ENCODE measurements around the gene SCGB1D2. TPM values are rescaled to one million over a fixed set of nuclear protein-coding genes. Genes with fewer than 3 reads are reported as not detected.

SCGB1D2 gene
- total and polyA plus RNA-seq, 9 of the 15 experiments (the other 6 are each of a cell fraction or from before 2014, with no cell fraction given): not detected

GRCh38 chr11:62273789-62274275 lies 31.8 kb downstream of the SCGB1D2 start (continued):
- TF ChIP-seq ZNF766 (CRISPR knock-in tag; conservative IDR thresholded peaks at IDR 0.05): no peak
- TF ChIP-seq ZSCAN29 (IDR thresholded peaks at IDR 0.05): no peak
- no peak for TF ChIP-seq CREM (IDR thresholded peaks at IDR 0.05; ENCODE audit: low read depth)
- no peak for TF ChIP-seq MED1 (CRISPR knock-in tag; IDR thresholded peaks at IDR 0.05; ENCODE audit: borderline replicate concordance)
- TF ChIP-seq NR2C2 (CRISPR knock-in tag; IDR thresholded peaks at IDR 0.05): no peak
- peak; percentile 51; the same call in 1 of the 2 replicates for TF ChIP-seq NR2C2 (tag; IDR thresholded peaks at IDR 0.05)
- TF ChIP-seq YBX1 (IDR thresholded peaks at IDR 0.05): no peak
- TF ChIP-seq, protein P1, sequence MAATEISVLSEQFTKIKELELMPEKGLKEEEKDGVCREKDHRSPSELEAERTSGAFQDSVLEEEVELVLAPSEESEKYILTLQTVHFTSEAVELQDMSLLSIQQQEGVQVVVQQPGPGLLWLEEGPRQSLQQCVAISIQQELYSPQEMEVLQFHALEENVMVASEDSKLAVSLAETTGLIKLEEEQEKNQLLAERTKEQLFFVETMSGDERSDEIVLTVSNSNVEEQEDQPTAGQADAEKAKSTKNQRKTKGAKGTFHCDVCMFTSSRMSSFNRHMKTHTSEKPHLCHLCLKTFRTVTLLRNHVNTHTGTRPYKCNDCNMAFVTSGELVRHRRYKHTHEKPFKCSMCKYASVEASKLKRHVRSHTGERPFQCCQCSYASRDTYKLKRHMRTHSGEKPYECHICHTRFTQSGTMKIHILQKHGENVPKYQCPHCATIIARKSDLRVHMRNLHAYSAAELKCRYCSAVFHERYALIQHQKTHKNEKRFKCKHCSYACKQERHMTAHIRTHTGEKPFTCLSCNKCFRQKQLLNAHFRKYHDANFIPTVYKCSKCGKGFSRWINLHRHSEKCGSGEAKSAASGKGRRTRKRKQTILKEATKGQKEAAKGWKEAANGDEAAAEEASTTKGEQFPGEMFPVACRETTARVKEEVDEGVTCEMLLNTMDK (IDR thresholded peaks at IDR 0.05; ENCODE audit: borderline replicate concordance, insufficient read depth, low read depth, low read length, poor library complexity, severe bottlenecking): no peak
- no peak for TF ChIP-seq ZNF592 (IDR thresholded peaks at IDR 0.05)
- TF ChIP-seq, protein P2, sequence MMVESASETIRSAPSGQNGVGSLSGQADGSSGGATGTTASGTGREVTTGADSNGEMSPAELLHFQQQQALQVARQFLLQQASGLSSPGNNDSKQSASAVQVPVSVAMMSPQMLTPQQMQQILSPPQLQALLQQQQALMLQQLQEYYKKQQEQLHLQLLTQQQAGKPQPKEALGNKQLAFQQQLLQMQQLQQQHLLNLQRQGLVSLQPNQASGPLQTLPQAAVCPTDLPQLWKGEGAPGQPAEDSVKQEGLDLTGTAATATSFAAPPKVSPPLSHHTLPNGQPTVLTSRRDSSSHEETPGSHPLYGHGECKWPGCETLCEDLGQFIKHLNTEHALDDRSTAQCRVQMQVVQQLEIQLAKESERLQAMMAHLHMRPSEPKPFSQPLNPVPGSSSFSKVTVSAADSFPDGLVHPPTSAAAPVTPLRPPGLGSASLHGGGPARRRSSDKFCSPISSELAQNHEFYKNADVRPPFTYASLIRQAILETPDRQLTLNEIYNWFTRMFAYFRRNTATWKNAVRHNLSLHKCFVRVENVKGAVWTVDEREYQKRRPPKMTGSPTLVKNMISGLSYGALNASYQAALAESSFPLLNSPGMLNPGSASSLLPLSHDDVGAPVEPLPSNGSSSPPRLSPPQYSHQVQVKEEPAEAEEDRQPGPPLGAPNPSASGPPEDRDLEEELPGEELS (CRISPR knock-in tag; IDR thresholded peaks at IDR 0.05; ENCODE audit: borderline replicate concordance): no peak
- 0 out of 2 replicates have a peak, but pooled peaks have one; percentile 6 for TF ChIP-seq CEBPG (CRISPR knock-in tag; IDR thresholded peaks at IDR 0.05)
- TF ChIP-seq CEBPG (tag; conservative IDR thresholded peaks at IDR 0.05 in 1 of 2, IDR thresholded peaks at IDR 0.05 in 1 of 2): peak in 1 of 2 experiments; percentile 48; a peak in 1 of 4 replicates
- TF ChIP-seq POLR2H (tag; IDR thresholded peaks at IDR 0.05; ENCODE audit: low read depth): 0 out of 2 replicates have a peak, but pooled peaks have one; percentile 33
- no peak for TF ChIP-seq KDM5B (IDR thresholded peaks at IDR 0.05; ENCODE audit: insufficient replicate concordance, low read depth, low read length)
- TF ChIP-seq SRSF3 (IDR thresholded peaks at IDR 0.05; ENCODE audit: insufficient read depth, low read length): no peak
- no peak for TF ChIP-seq TFAM (CRISPR knock-in tag; conservative IDR thresholded peaks at IDR 0.05)
- no peak for TF ChIP-seq TCF7L2 (IDR thresholded peaks at IDR 0.05; ENCODE audit: low read depth, low read length)
- TF ChIP-seq SMAD4 (CRISPR knock-in tag; conservative IDR thresholded peaks at IDR 0.05): no peak; the same call in 1 of the 2 replicates
- TF ChIP-seq MAFG (tag; conservative IDR thresholded peaks at IDR 0.05): no peak

Measured in K562 (cell line).